Measurements from ENCODE around the gene PAPPA2. TPM values are rescaled to one million over a fixed set of nuclear protein-coding genes. Genes with fewer than 3 reads are reported as not detected.

Gene PAPPA2
- total RNA-seq, 3 donors from 2014 or later (not counting 1 experiment from before 2014, with no cell fraction given), result 0.48 TPM; not detected in 2

- no peaks in the 10 kb centered on the region for H3K36me3 Mint-ChIP-seq
- H3K27me3 ChIP-seq (ENCODE audit: control insufficient read depth, insufficient read depth, low read length), result no peaks in the 10 kb centered on the region
- no peaks in the 10 kb centered on the region for H3K4me1 Mint-ChIP-seq
- ATAC-seq, result no peak
- no peak overlapping the region for H3K4me3 Mint-ChIP-seq
- H3K4me1 ChIP-seq (ENCODE audit: control insufficient read depth, insufficient read depth, low read length), result no peaks in the 10 kb centered on the region
- peaks cover 0 to under 1% of the 10 kb centered on the region in 2 donors for H3K9me3 Mint-ChIP-seq
- intact Hi-C loops (cut with micrococcal nuclease), result no loop called here
- H3K9me3 ChIP-seq (ENCODE audit: control insufficient read depth, insufficient read depth, low read length), result no peaks in the 10 kb centered on the region
- TF ChIP-seq CTCF (IDR thresholded peaks at IDR 0.05), result no peak
- no peaks in the 10 kb centered on the region for H3K27me3 Mint-ChIP-seq (ENCODE audit: low read depth in 2 of 2)
- H3K36me3 ChIP-seq (ENCODE audit: control insufficient read depth, insufficient read depth, low read length), result no peaks in the 10 kb centered on the region
- no peak overlapping the region for H3K27ac ChIP-seq (ENCODE audit: low read length)
- no peak for DNase-seq
- 71% methylated on average over 3 of the region's 5 CpGs for WGBS (ENCODE audit: insufficient coverage)
- H3K4me3 ChIP-seq (ENCODE audit: low read length), result no peak overlapping the region
- no peak overlapping the region for H3K27ac Mint-ChIP-seq
Observed at GRCh38 chr1:176838276-176838995, 375.5 kb downstream of the PAPPA2 start.

- TF ChIP-seq CTCF (IDR thresholded peaks at IDR 0.05), result no peak
- Mint-ChIP-seq H3K27me3 (ENCODE audit: low read depth in 2 of 2) (no peaks in the 10 kb centered on the region), H3K4me1 (no peaks in the 10 kb centered on the region), H3K9me3 (peaks cover 0 to 2% of the 10 kb centered on the region in 2 donors), H3K36me3 (no peaks in the 10 kb centered on the region), H3K4me3 (no peak overlapping the region), H3K27ac (no peak overlapping the region)
- WGBS (ENCODE audit: insufficient coverage), result 80% methylated on average over 4 of the region's 4 CpGs
- intact Hi-C loops (cut with micrococcal nuclease), result no loop called here
- Histone ChIP-seq H3K36me3 (ENCODE audit: control insufficient read depth, insufficient read depth, low read length) (no peaks in the 10 kb centered on the region), H3K4me1 (ENCODE audit: control insufficient read depth, insufficient read depth, low read length) (no peaks in the 10 kb centered on the region), H3K27ac (ENCODE audit: low read length) (no peak overlapping the region), H3K9me3 (ENCODE audit: control insufficient read depth, insufficient read depth, low read length) (no peaks in the 10 kb centered on the region), H3K27me3 (ENCODE audit: control insufficient read depth, insufficient read depth, low read length) (no peaks in the 10 kb centered on the region), H3K4me3 (ENCODE audit: low read length) (no peak overlapping the region)
- DNase-seq (no peak), ATAC-seq (no peak)
Observed at GRCh38 chr1:176839216-176839615, 376.2 kb downstream of the PAPPA2 start.

GRCh38 chr1:176841238-176841637 lies 378.3 kb downstream of the PAPPA2 start:
- Histone ChIP-seq H3K27ac (ENCODE audit: low read length) (no peak overlapping the region), H3K4me1 (ENCODE audit: control insufficient read depth, insufficient read depth, low read length) (no peaks in the 10 kb centered on the region), H3K4me3 (ENCODE audit: low read length) (no peak overlapping the region), H3K27me3 (ENCODE audit: control insufficient read depth, insufficient read depth, low read length) (no peaks in the 10 kb centered on the region), H3K36me3 (ENCODE audit: control insufficient read depth, insufficient read depth, low read length) (no peaks in the 10 kb centered on the region), H3K9me3 (ENCODE audit: control insufficient read depth, insufficient read depth, low read length) (no peaks in the 10 kb centered on the region)
- 76% methylated on average over 2 of the region's 2 CpGs for WGBS (ENCODE audit: insufficient coverage)
- no peak for ATAC-seq
- Mint-ChIP-seq H3K27me3 (ENCODE audit: low read depth in 2 of 2) (no peaks in the 10 kb centered on the region), H3K27ac (no peak overlapping the region), H3K9me3 (peaks cover 3 to 4% of the 10 kb centered on the region in 2 donors), H3K36me3 (no peaks in the 10 kb centered on the region), H3K4me3 (no peak overlapping the region), H3K4me1 (no peaks in the 10 kb centered on the region)
- no peak for TF ChIP-seq CTCF (IDR thresholded peaks at IDR 0.05)
- DNase-seq, result no peak
- intact Hi-C loops (cut with micrococcal nuclease), result no loop called here

All from natural killer cell (primary cell).